Stimulated activated naive CD8-positive, alpha-beta T cell treated with anti-CD3 and anti-CD28 coated beads, Interleukin-15, Interleukin-2, amounts not matched to agents 100 ng/mL and 50 ng/mL, for 24 hours (primary cell): ENCODE measurements around the gene POM121C.
"Not testable (repeated sequence)": the region's sequence is repeated elsewhere in the genome, so short reads cannot be mapped to it uniquely, and the experiment has no call there.

Experiments
- H3K27ac Mint-ChIP-seq: one replicate; pipeline ENCODE4 v1.8.0; 2021; ENCODE audit warnings: mild to moderate bottlenecking, mixed read lengths
- H3K27me3 Mint-ChIP-seq: one replicate; pipeline ENCODE4 v1.8.0; 2021; ENCODE audit warnings: mixed read lengths
- H3K36me3 Mint-ChIP-seq: one replicate; pipeline ENCODE4 v1.8.0; 2021; ENCODE audit warnings: low read depth, mixed read lengths
- H3K4me1 Mint-ChIP-seq: one replicate; pipeline ENCODE4 v1.8.0; 2021; ENCODE audit warnings: low read depth, mixed read lengths
- H3K4me3 Mint-ChIP-seq: one replicate; pipeline ENCODE4 v1.8.0; 2021; ENCODE audit warnings: mild to moderate bottlenecking, mixed read lengths
- H3K9me3 Mint-ChIP-seq: one replicate; pipeline ENCODE4 v1.8.0; 2021; ENCODE audit warnings: mixed read lengths

Gene POM121C

GRCh38 chr7:75367313-75367712, 118.8 kb downstream of the POM121C start:
- H3K4me3 Mint-ChIP-seq: not testable (repeated sequence)

More at GRCh38 chr7:75367313-75367712, 118.8 kb downstream of the POM121C start:
- not testable (repeated sequence) for H3K36me3 Mint-ChIP-seq, H3K9me3 Mint-ChIP-seq, H3K4me1 Mint-ChIP-seq, H3K27me3 Mint-ChIP-seq, H3K27ac Mint-ChIP-seq
